Smooth muscle cell (in vitro differentiated cells): ENCODE data around the gene RNFT2. TPM values are rescaled to one million over a fixed set of nuclear protein-coding genes. Genes with fewer than 3 reads are reported as not detected.

Experiments
- DNase-seq: peaks from one replicate; lab custom pipeline; 2025; ENCODE audit not compliant: unreplicated experiment; lab: John Stamatoyannopoulos, UW
- H2AFZ ChIP-seq: fragments of 200-600 bp; sonication (generic); 2 replicates; pipeline ENCODE4 v1.6.0; 2016; ENCODE audit warnings: antibody characterized with exemption, low read depth, mild to moderate bottlenecking
- H3F3A ChIP-seq: fragments of 200-600 bp; sonication (generic); 2 replicates; pipeline ENCODE4 v1.6.0; 2017; ENCODE audit warnings: antibody characterized with exemption, low read depth
- H3K27ac ChIP-seq: fragments of 200-600 bp; sonication (generic); 2 replicates; pipeline ENCODE4 v1.5.1; 2016; ENCODE audit warnings: low read depth, mild to moderate bottlenecking
- H3K27me3 ChIP-seq: fragments of 200-600 bp; sonication (generic); 2 replicates; pipeline ENCODE4 v1.6.1; 2016; ENCODE audit warnings: low read depth, mild to moderate bottlenecking
- H3K36me3 ChIP-seq: fragments of 200-600 bp; sonication (generic); 2 replicates; pipeline ENCODE4 v1.5.1; 2016; ENCODE audit warnings: low read depth
- H3K4me1 ChIP-seq: fragments of 200-600 bp; sonication (generic); 2 replicates; pipeline ENCODE4 v1.5.1; 2016; ENCODE audit warnings: low read depth
- H3K4me2 ChIP-seq: fragments of 200-600 bp; sonication (generic); 2 replicates; pipeline ENCODE4 v1.6.0; 2016; ENCODE audit warnings: mild to moderate bottlenecking
- H3K4me3 ChIP-seq: fragments of 200-600 bp; sonication (generic); 2 replicates; pipeline ENCODE4 v1.5.1; 2016; ENCODE audit warnings: mild to moderate bottlenecking
- H3K79me2 ChIP-seq: fragments of 200-600 bp; sonication (generic); 2 replicates; pipeline ENCODE4 v1.6.0; 2016; ENCODE audit warnings: low read depth, mild to moderate bottlenecking
- H3K9ac ChIP-seq: fragments of 200-600 bp; sonication (generic); 2 replicates; pipeline ENCODE4 v1.6.0; 2016; ENCODE audit warnings: low read depth
- H3K9me3 ChIP-seq: fragments of 200-600 bp; sonication (generic); replicated peaks from 2 replicates; pipeline ENCODE4 v1.5.1; 2016; ENCODE audit warnings: low read depth
- H4K20me1 ChIP-seq: fragments of 200-600 bp; sonication (generic); 2 replicates; pipeline ENCODE4 v1.6.0; 2016; ENCODE audit warnings: low read depth
- whole genome bisulfite sequencing: methylation state at CpG from one replicate; pipeline ENCODE4 v1.1.7; 2016; ENCODE audit warnings: low lambda C conversion rate; 5-methylcytosine and 5-hydroxymethylcytosine counted together
- polyA plus RNA-seq: library from polyadenylated mRNA; unstranded; fragments of >200 nt; fragmentation: Nextera tagmentation; extraction: Ambion mirVana; gene quantifications from 2 replicates; pipeline ENCODE4 v1.2.1, GENCODE V29; 2016
- total RNA-seq: library from RNA; depleted of rRNA; stranded (reverse); fragments of >200 nt; gene quantifications from 2 replicates; pipeline ENCODE4 v1.2.3, GENCODE V29; 2014
- TF ChIP-seq, protein P1 (sequence below): fragments of 200-600 bp; sonication (generic); IDR thresholded peaks from 2 replicates; pipeline ENCODE4 v1.5.1; 2017; ENCODE audit warnings: borderline replicate concordance, mild to moderate bottlenecking, antibody characterized with exemption; ENCODE audit not compliant: insufficient read depth, poor library complexity, severe bottlenecking

RNFT2 gene
- total and polyA plus RNA-seq, 2 experiments from 2014 or later = 2.0 to 2.4 TPM

DNA sequence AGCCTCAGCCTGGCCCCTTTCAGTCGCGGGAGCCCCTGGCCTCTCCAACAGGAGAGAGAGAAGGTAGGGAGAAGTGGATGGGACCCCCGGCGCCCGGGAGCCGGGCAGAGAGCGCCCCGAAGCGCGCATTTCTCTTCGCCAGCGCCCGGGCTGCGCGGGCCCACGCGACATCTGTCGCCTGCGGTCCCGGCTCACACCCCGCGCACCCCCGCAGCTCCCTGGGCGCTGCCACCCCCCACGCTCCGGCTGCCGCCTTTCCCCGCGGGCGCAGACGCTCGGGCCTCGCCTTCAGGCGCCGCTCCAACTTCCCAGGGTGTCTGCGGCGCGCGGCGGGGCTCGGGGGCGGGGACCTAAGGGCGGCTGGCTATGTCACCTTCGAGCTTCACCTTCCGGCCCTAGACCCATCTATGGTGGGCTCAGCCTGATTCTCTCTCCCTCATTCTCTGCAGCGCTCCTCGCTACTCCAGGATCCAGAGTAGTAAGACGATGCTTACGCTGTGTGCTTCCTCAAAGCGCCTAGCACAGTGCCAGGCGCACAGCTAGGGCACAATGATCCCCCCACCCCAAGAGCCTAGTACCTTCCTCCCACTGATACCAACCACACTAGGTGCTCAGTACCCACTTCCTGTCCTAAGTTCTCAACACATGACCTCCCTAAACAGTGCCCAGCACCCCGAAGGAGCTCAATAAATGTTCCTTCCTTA is 141.5 kb downstream of the RNFT2 start:
- no peaks in the 10 kb centered on the region for H3K9me3 ChIP-seq
- no peak overlapping the region for H2AFZ ChIP-seq
- no peaks in the 10 kb centered on the region for H4K20me1 ChIP-seq
- 3% methylated on average over 29 of the region's 52 CpGs for WGBS
- H3K4me1 ChIP-seq = peaks cover 30% of the 10 kb centered on the region
- H3K79me2 ChIP-seq = no peaks in the 10 kb centered on the region
- H3K9ac ChIP-seq = no peak overlapping the region
- no peaks in the 10 kb centered on the region for H3K36me3 ChIP-seq
- H3K4me3 ChIP-seq = peak overlapping the region; percentile 37
- TF ChIP-seq, protein P1, sequence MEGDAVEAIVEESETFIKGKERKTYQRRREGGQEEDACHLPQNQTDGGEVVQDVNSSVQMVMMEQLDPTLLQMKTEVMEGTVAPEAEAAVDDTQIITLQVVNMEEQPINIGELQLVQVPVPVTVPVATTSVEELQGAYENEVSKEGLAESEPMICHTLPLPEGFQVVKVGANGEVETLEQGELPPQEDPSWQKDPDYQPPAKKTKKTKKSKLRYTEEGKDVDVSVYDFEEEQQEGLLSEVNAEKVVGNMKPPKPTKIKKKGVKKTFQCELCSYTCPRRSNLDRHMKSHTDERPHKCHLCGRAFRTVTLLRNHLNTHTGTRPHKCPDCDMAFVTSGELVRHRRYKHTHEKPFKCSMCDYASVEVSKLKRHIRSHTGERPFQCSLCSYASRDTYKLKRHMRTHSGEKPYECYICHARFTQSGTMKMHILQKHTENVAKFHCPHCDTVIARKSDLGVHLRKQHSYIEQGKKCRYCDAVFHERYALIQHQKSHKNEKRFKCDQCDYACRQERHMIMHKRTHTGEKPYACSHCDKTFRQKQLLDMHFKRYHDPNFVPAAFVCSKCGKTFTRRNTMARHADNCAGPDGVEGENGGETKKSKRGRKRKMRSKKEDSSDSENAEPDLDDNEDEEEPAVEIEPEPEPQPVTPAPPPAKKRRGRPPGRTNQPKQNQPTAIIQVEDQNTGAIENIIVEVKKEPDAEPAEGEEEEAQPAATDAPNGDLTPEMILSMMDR = no peak
- H3K4me2 ChIP-seq = peak overlapping the region; percentile 82
- DNase-seq = no peak
- peaks cover 86% of the 10 kb centered on the region for H3K27me3 ChIP-seq
- H3K27ac ChIP-seq = no peak overlapping the region
- H3F3A ChIP-seq = no peaks in the 10 kb centered on the region

DNA sequence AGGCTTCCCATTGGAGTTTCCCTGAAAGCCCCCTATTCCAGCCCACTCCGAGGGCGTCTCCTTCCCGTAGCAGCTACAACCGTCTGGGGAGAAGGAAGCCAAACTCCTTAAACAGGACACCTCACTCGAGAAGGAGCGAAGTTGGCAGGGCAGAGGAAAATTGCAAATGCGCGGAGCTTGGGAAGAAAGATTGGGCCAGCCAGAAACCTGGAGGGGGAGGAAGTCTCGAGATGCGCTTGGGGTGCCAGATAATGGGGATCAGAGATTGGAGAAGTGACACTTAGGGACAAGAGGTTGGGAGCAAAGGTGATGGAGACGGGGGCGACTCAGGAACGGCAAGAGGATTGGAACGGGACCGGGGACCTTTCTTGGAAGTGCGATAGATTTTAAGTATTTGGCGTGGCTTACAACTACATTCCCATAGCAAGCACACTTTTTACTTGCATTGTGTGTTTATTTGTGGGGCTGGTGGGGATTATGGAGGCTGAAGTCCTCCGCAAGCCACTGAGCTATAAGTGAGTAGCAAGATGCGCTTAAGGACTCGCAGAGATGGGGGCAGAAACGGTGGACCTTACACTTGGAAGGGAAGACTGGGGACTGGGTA is 142.2 kb downstream of the RNFT2 start:
- TF ChIP-seq, protein P1 = no peak
- Histone ChIP-seq H3F3A (no peaks in the 10 kb centered on the region), H3K79me2 (no peaks in the 10 kb centered on the region), H3K4me2 (peak overlapping the region; percentile 76), H3K27me3 (peaks cover 90% of the 10 kb centered on the region), H3K27ac (no peak overlapping the region), H3K4me3 (peak overlapping the region; percentile 35), H2AFZ (no peak overlapping the region), H4K20me1 (no peaks in the 10 kb centered on the region), H3K4me1 (peaks cover 30% of the 10 kb centered on the region), H3K9ac (no peak overlapping the region), H3K36me3 (no peaks in the 10 kb centered on the region), H3K9me3 (no peaks in the 10 kb centered on the region)
- 5% methylated on average over 21 of the region's 21 CpGs for WGBS
- no peak for DNase-seq

DNA sequence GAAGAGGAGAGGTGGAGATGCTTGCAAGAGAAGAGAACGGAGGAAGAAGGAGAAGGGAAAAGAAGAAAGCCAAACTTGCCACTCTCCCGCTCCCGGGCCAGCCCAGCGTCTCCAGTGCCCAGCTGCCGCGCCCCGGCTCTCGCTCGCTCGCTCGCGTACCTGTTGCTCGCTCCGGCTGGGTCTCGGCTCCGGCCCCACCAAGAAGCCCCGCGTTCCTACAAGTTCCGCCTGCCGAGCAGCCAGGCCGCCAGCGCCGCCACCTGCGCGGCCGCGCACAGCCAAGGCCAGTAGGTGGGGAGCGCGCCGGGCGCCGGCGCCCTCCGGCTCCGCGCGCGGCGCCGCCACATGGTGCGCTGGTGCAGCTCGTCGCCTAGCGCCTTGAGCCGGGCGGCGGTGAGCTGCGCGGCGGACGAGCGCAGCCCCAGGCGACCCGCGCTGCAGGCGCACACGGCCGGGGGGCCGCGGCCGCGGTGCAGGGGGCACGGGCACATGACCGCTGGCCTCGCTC is 142.8 kb downstream of the RNFT2 start:
- DNase-seq = no peak
- Histone ChIP-seq H3K27ac (no peak overlapping the region), H3K27me3 (peaks cover 92% of the 10 kb centered on the region), H3K9ac (no peak overlapping the region), H3K4me1 (peaks cover 30% of the 10 kb centered on the region), H3K9me3 (no peaks in the 10 kb centered on the region), H3F3A (no peaks in the 10 kb centered on the region), H3K4me2 (peak overlapping the region; percentile 76), H3K79me2 (no peaks in the 10 kb centered on the region), H3K36me3 (no peaks in the 10 kb centered on the region), H4K20me1 (no peaks in the 10 kb centered on the region), H2AFZ (no peak overlapping the region), H3K4me3 (peak overlapping the region; percentile 35)
- 0% methylated on average over 39 of the region's 65 CpGs for WGBS
- TF ChIP-seq, protein P1 = no peak
